ENCODE results near the gene MFSD1.

- TF ChIP-seq CTCF (IDR thresholded peaks at IDR 0.05) (no peak), POLR2A (IDR thresholded peaks at IDR 0.05) (no peak)
These were observed 7.8 kb downstream of the MFSD1 start for GRCh38 chr3:158809642-158810041.

Measured in thyroid gland (tissue), 4 donors.